LoVo (cell line): ENCODE results near the gene TMEM182.

Experiments used
- DNase-seq: peaks from one replicate; pipeline ENCODE4 v3.0.0-alpha.2; 2016; ENCODE audit warnings: low spot score

TMEM182 gene

DNA sequence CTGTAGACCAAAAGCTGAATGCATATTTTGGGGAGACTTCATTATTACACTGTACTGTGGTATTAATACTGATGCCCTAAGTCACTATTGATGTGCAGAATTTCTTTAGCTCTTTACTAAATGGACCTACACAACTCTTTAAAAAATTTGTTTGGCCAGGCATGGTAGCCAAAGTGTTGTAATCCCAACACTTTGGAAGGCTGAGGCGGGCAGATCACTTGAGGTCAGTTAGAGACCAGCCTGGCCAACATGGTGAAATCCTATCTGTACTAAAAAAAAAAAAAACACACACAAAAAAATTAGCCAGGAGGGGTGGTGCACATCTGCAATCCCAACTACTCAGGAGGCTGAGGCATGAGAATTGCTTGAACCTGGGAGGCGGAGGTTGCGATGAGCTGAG lies 6.4 kb downstream of the TMEM182 start:
- DNase-seq: no peak

DNA sequence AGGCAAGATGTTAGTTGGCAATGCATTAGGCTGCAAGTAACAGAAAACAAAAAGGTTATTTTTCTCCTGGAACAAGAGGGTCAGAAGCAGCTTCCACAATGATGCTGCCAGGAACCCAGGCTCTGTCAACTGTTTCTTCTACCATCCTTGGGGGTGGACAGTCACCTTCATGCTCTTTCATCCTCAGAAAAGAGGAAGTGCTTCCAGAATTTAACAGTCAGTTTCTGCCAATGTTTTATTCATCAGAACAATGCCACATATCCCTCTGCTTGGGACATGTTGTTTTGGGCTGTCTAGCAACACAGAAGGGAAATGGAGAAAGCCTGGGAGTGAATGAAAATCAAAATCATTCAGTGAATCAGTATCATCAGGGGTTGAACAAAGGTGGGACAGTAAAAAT lies 7.1 kb downstream of the TMEM182 start:
- DNase-seq: no peak

DNA sequence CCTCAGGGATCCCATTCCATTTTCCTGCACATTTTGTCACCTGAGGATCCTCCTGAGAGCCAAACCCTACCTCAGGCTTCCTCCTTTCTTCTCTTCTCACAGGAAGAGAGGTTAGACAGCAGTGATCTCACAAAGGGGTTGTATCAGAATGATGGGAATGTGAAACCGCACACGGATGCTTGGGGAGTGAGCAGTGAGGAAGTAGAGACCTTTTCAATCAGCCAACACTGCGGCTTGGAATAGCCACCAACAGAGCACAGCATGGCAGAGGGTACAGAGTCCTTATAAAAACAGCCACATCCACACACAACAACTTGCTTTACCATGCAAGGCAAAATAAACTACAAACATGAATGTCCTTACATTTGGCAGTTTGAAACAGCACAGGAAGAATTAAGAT lies 8.7 kb downstream of the TMEM182 start:
- no peak for DNase-seq

DNA sequence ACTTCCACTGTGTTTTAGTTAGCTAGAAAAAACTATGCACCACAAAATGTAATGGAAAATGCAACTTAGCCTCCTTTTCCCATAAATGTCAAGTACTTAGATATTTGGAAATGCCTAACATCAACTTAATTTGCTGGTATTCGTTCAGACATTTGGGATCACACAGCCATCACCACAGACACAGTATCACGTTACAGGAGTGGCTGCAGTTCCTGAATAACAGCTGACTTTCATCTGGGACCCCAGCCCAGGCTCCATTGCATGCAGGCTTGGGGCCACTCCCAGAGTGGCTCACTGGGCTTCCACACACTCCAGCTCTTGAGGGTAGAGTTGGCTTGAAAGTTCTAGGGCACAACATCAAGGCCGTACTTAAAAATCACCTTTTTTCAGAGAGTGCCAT lies 9.3 kb downstream of the TMEM182 start:
- no peak for DNase-seq

DNA sequence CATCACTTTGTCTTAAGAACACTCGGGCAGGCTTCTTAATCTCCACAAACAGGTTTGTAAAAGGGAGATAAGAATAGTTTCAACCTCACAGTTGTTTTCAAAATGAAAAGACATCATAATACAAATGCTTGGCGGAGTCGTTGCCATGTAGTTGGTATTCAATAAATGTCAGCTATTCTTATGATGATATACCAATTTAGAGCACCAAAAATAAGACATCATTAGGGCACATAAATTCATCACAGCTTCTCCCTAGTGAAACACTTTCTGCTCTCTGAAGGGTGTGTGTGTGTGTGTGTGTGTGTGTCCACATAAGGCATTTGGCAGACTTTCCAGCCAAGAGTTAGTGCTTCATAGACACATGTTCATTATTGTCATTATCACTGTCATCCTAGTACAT lies 10.8 kb downstream of the TMEM182 start:
- no peak for DNase-seq

DNA sequence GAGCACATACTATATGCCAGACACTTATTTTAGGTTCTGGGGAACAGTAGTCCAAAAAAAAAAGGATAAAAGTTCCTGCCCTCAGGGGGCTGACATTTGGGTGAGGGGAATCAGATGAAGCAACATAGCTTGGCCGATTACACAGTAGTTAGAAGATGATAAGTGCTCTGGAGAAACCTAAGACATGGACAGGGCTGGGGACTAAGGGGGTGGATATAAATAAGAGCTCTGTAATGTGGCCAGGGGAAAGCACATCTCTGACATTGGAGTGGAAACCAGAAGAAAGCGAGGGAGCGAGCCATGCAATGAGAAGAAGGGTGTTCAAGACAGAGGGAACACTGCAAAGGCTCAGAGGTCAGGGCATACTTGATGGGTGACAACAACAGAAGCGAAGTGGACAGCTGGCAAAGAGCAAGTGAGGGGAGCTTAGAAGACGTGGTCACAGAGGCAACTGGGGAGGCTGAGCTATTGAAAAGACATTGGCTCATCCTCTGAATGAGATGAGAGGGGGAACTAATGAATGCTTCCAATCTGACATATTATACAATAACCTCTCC lies 11.4 kb downstream of the TMEM182 start:
- DNase-seq: no peak

DNA sequence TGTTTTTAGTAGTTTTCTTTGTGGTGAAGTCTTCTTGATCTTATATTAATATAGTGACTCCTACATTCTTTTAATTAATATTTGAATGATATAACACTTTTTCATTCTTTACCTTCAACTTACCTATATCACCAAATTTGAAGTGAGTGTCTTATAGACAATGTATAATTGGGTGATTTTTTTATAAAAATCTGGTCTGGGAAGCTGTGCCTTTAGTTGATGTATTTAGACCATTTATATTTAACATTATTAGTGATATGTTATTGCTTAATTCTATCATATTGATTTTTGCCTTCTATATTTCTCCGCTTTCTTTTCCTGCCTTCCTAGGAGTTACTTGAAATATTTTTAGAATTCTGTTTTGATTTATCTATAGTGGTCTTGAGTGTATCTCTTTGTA lies 16.4 kb downstream of the TMEM182 start:
- no peak for DNase-seq

DNA sequence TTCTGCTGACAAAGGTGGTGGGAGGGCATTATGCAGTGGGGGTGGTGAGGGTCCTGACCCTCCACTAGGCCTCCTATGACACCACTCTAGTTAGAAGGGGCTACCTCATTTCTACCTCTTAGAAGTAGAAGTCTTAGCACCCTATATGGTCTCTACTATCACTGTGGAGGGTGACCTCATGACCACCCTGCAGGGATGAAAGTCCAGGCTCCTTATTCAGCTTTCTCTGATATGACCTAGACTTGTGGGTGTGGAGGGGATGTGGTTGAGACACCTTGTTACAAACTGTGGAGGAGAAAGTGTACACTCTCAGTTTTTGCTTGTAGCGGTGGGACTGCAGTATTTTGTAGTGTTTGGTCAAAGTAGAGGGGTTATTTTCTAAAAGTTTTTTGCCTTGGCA lies 18.6 kb downstream of the TMEM182 start:
- no peak for DNase-seq

DNA sequence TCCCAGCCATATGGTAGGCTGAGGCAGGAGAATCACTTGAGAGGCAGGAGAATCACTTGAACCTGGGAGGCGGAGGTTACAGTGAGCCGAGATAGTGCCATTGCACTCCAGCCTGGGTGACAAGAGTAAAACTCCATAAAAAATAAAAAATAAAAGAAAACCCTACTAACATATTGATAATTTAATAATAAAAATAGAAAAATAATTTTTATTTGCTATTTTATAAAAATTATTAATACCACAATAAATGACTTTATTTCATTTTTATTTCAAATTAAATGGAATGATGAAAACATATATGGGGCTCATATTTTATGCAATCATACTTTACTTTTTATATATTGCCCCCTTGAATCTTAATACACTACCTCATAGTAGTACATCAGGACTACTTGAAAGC lies 20.4 kb downstream of the TMEM182 start:
- no peak for DNase-seq

DNA sequence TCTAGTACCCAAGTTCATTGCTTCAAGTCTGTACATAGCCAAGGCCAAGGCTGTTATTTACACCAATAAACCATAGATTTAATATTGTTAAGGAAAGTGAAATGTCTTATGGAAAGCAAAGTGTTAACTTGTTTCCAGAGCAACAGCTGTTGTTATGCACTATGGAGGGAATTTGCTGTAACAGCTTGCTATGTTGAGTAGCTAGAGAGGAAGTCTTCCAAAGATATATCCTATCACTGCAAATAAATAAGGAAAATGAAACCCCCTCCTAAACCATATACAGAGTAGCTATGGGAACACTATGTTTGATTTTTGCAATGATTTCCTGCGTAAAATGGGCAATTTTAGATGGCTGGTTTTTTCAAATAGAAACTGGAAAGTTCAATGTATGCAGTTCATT lies 21.1 kb downstream of the TMEM182 start:
- DNase-seq: no peak

DNA sequence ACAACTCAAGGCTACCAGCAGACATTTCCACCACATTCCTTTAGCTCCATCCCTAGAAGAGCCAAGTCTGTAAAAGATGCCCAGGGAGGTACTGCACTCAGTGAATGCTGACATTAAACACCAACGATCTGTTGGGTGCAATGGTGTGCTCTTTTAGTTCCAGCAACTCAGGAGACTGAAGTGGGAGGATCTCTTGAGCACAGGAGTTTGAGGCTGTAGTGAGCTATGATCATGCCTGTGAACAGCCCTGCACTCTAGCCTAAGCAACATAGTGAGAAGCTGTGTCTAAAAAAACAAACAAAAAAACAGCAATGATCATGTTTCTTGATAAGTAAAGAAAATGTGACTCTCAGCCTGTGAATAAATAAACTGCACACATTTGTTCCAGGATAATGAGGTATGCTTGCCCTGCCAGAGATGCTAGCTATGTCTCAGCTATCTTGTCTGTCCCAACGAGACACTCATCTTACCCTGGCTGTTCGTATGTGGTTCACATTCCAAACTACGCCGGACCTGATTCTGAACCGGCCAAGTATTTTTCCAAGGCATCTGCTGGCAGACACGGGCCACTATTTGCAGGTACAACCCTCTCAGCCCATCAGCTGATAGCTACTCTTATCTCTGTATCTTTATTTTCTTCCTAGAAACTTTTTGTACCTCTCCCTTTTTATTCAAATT lies 21.8 kb downstream of the TMEM182 start:
- DNase-seq: no peak

DNA sequence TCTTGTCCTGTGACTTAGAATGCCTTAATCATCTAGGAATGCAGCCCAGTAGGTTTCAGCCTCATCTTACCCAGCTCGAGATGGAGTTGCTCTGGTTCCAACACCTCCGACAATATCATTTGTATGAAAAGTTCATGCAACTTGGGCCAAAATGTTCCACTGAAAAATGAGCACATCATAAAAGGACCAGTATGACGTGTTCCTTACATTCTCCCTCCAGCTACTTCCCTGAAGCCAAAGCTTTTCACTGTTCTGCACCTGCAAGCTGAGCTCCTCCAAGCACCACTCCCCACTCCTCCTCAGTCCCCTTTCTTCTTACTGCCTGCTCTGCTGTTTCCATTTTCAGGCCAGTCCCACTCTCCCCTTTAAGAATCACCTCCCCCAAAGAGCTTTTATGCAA lies 23.1 kb downstream of the TMEM182 start:
- no peak for DNase-seq

DNA sequence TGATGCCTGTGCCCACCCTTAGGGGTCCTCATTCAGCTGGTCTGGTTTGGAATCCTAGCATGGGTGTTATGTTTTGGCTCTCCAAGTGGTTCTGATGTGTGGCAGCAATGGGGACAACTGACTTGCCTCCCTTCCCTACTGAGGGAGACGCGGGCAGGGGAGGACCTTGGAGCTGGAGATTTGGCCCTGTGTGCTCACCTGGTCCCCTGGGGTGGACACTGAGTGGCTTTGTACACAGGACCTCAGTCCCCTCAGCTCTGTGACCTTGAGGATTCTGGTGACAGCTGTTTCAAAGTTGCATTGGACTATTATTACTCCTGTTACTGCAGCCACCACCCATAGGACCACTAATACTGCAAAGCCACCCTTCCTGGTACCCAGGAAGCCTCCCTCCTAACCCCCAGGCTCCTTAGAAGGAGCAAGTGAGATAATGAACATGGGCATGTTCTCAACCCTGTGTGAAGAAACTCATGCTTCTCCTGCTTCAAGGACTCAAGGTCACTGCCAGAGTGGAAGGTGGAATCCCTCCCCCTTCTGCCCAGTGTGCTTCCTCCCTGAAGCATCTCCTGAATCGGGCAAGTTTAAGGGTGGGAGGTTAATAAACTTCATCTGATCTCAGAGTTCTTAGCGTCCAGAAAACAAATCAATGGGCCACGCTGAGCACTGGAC lies 26.5 kb downstream of the TMEM182 start:
- DNase-seq: no peak

DNA sequence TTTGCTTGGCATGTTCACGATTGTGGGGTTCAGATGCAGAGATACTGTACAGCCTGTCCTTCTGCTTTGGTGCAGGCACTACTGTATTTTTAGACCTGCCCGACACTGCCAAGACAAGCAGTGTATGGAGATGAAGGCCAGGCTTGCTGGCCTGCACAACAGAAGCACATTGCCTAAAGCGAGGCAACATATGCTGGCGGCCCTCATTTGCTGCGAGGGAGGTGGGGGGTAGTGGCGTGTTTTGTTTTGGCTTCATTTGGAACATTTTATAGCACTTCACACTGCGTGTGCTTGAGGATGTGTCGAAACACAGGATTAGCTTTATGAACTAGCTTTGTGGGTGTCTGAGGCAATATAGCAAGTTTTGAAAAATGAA lies 27.0 kb downstream of the TMEM182 start:
- DNase-seq: no peak

DNA sequence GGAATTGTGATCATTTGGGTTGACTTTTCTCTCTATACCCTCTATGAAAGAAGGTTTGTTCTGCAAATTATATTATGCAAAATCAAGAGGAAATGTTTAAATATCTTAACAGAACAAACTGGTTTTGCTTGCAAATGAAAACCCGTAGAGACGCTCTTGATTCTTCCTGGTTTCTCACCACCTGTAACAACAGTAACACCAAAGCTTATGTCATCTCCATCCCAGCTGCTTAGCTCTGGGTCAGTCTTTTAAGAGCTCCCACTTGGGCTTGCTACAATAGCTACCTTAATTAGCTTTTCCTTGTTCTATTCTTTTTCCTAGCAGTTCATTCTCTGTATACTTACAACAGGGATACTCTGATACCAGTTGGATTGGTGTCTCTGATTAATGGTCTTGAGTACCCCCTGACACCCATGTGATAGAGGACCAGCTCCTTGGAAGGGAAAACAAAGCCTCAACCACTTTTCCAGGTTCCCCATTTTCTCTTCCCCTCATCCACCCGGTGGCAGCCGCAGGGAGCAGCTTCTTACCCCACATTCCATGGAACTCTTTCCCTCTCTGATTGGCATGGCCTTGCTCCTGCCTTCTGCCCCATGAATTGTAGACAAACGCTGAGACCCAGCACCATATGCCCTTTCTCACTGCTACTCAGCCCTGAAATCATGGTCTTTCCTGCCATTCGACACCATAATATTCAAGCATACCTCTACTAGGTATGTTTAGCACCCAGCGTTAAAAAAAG lies 27.7 kb downstream of the TMEM182 start:
- DNase-seq: no peak

DNA sequence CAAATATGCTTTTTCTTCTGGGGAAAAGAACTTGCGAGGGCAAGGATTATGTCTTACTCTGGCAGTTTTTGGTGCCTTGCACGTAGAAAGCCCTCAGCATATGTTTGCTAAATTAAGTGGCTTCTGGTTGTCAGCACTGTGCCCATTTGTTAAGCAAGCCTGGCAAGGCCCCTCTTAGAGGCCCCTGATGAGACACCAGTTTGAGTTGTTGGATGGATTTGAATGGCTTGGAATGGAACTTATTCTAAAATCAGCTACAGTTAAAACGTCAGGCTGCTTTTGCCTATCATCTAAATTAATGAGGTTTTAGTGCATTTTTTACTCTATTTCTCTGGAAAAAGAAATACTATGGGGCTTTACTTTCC lies 28.2 kb downstream of the TMEM182 start:
- no peak for DNase-seq

DNA sequence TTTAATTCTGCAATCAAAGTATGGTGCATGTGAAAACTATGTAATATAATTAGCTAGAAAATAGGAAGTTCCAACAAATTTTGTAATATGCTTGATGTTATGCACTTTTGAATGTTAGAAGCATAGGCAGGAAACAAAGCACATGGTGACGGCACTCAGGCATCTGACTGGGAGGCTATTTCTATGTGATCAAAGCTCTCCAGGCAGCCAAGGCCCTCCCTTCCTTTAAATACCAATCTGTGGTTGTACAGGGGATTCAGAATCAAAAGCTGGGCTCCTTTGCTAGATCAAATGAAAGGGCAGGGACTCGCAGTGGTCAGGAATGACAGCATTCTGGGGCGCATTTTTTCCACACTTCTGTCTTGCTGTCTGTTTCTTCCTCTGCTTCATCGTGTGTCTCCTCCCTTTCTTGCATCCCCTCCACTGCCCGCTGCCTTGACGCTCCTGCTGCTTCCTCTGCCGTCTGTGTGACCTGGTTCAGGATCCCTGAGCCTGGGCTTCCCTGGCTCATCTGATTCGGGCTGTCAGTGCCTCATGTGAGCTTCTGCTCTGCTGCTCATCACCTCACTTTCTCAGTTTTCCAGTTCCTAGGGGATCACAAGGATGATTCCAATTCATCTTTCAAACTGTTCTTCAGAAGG lies 30.9 kb downstream of the TMEM182 start:
- DNase-seq: no peak

DNA sequence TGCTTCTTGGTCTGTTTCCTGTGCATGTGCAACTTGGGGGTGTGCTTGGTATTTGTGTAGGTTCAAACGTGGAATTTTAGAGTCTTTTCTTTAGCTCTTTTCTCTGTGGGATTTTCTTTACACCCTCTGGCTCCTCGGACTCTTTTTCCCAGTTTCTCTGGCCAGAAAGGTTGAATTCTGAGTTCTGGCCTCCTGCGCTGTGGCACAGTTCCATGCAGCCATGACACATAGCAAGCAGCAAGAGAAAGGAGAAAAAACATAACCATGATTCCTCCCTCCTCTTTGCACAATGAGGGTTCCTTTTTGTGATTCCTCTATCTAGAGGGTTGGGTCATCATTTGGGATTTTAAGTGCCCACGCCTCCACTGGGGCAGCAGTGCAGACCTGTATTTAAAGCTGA lies 33.8 kb downstream of the TMEM182 start:
- DNase-seq: no peak

DNA sequence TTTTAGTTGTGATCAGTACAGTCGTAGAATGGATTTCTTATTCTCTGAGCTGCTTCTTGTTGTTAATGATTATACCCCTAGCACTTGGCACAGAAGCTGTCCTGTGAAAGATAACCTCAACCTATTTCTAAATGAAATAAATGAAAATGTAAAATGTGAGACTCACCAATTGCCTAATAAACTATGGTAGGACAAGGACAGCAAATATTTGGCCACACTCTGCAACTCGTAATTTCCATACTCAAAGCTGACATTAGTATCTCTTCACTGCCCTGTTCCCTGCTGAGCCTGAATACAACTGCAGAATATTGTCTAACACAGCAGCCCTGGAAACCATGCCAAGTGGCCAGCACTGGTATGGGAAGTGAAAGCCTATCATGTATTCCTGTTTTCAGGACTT lies 34.5 kb downstream of the TMEM182 start:
- no peak for DNase-seq

DNA sequence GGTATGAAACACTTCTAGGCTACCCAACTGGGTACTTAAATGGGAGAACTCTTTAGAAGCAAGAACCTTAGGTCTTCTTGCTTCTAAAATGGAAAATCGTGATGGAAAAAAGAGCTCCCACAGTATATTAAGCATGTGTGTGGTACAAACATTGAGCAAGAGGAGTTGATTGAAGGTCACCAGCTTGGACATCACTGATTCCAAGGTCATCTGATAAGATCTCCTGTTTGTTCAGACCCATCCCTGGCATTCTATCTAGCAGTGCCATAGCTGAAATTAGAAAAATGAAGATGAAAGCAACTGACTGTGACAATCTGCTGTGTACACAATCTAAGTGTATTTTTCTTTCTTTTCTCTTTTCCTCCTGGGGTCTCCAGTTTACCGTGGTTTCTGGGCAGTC lies 35.7 kb downstream of the TMEM182 start:
- DNase-seq: no peak

DNA sequence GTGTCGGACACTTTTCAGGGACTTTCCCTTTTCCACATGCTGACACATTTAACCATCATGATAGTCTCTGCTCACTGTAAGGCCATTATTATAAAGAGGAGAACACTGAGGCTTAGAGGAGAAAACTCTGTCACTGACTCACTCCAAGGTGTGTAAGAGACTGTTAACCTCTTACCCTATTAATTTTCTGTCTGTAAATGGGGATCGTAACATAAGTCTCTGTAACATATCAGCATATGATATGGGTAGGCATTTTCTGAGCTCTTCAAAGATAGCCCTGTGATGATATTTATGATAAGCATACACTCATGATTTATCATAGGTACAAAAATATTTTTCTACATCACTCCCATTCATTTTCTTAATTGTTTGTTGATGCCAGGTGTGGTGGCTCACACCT lies 36.4 kb downstream of the TMEM182 start:
- DNase-seq: no peak

DNA sequence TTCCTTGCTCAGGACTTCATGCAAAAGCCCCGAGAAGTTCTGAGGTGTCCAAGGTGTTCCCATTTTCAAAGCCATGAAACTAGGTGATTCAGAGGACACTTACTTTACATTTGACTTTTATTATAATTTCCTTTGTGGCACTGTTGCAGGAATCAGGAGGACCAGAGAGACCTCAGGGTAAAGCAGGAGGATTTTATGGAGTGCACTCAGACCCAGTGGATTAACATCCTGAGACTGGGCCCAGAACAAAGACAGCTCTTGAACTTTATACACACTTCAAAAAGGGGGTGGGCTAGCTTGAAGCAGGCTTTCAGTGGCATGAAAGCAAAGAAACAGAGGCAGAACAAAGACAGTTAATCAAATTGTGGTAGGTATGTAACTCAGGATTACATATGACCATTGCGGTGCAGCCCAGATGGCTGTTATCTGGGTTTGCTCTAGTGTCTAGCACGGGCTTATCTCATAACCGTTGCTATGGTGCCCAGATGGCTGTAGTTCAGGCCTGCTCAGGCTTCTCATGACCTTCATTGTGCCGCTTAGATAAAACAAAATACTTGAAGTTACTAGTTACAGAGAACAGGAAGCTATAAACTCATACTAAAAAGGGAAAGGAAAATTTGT lies 39.4 kb downstream of the TMEM182 start:
- DNase-seq: no peak
